HL-60 (cell line): Measurements from ENCODE around the gene SF3B3.

Source experiments
- GABPA ChIP-seq: IDR thresholded peaks from 2 replicates; pipeline ENCODE4 v1.6.1; 2012; ENCODE audit warnings: low read depth
- POLR2AphosphoS5 ChIP-seq: IDR thresholded peaks from 2 replicates; pipeline ENCODE4 v1.6.1; 2012; ENCODE audit warnings: low read depth
- REST ChIP-seq: IDR thresholded peaks from 2 replicates; pipeline ENCODE4 v1.6.1; 2012; ENCODE audit warnings: low read depth; ENCODE audit not compliant: insufficient replicate concordance
- TF ChIP-seq, protein P1 (sequence below): IDR thresholded peaks from one replicate; pipeline ENCODE4 v1.5.1; 2011; ENCODE audit warnings: low read length, control low read depth, inconsistent platforms; ENCODE audit not compliant: insufficient read depth

DNA sequence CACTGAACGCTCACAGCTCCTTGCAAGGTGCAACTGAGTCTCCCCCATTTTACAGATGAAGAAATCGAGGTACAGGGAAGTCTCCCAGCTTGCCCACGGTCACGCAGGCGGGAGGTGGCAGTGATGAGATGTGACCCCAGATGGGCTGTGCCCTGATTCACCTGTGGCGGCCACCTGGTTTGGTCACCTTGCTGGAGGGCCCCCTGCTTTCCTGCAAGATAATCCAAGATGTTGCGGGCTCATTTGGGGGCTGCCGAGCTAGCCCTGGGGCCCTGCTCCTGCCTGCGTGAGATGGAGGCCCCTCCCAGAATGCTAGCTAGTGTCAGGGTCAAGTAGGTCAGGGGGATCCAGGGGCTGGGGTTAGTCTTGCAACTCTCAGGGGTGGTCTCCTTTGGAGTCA is 63.1 kb downstream of the SF3B3 start:
- TF ChIP-seq, protein P1, sequence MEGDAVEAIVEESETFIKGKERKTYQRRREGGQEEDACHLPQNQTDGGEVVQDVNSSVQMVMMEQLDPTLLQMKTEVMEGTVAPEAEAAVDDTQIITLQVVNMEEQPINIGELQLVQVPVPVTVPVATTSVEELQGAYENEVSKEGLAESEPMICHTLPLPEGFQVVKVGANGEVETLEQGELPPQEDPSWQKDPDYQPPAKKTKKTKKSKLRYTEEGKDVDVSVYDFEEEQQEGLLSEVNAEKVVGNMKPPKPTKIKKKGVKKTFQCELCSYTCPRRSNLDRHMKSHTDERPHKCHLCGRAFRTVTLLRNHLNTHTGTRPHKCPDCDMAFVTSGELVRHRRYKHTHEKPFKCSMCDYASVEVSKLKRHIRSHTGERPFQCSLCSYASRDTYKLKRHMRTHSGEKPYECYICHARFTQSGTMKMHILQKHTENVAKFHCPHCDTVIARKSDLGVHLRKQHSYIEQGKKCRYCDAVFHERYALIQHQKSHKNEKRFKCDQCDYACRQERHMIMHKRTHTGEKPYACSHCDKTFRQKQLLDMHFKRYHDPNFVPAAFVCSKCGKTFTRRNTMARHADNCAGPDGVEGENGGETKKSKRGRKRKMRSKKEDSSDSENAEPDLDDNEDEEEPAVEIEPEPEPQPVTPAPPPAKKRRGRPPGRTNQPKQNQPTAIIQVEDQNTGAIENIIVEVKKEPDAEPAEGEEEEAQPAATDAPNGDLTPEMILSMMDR = no peak
- TF ChIP-seq POLR2AphosphoS5 (no peak), REST (no peak), GABPA (no peak)
